Measurements from ENCODE around the gene FLT3.

DNA sequence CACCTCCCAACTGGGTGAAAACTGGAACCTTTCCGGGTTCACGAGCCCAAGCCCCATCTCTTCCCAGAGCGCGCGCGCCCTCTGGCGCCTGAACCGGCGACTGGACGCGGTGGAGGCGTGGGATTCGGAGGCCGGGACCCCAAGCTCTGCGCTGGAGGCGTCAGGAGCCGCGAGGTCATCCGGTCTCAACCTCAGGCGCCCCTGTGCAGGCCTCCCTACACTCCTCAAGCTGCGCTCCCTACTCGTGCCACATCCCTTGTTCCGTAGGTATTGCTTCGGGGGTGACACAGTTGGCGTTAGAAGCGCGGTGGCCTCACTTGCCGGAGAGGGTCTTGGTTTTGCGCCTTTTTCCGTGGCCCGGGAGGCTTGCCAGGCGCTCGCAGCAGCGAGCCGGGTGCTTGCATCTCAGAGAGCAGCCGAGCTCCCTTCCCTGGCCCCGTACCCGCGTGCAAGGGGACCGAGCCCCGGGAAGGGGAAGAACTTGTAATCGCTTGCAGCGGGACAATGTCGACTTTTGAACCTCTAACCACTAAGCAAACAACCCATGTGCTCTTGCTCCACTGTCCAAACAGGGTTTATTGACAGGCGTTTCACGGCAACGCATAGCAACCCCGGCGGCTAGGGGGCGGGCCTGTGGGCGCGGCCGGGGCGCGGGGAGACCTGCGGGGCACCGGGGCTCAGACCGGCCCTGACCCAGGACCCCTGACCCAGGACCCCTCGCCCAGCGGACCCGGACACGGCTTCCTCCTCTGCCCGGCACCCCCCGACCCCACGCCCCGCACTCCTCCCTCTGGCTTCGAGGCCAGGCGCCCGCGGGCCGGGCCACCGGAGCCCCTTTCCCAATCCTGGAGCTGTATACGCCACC lies 139.8 kb downstream of the FLT3 start:
- TF ChIP-seq, protein P1, sequence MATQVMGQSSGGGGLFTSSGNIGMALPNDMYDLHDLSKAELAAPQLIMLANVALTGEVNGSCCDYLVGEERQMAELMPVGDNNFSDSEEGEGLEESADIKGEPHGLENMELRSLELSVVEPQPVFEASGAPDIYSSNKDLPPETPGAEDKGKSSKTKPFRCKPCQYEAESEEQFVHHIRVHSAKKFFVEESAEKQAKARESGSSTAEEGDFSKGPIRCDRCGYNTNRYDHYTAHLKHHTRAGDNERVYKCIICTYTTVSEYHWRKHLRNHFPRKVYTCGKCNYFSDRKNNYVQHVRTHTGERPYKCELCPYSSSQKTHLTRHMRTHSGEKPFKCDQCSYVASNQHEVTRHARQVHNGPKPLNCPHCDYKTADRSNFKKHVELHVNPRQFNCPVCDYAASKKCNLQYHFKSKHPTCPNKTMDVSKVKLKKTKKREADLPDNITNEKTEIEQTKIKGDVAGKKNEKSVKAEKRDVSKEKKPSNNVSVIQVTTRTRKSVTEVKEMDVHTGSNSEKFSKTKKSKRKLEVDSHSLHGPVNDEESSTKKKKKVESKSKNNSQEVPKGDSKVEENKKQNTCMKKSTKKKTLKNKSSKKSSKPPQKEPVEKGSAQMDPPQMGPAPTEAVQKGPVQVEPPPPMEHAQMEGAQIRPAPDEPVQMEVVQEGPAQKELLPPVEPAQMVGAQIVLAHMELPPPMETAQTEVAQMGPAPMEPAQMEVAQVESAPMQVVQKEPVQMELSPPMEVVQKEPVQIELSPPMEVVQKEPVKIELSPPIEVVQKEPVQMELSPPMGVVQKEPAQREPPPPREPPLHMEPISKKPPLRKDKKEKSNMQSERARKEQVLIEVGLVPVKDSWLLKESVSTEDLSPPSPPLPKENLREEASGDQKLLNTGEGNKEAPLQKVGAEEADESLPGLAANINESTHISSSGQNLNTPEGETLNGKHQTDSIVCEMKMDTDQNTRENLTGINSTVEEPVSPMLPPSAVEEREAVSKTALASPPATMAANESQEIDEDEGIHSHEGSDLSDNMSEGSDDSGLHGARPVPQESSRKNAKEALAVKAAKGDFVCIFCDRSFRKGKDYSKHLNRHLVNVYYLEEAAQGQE (IDR thresholded peaks at IDR 0.05; ENCODE audit: low read depth), result no peak
- no peak for TF ChIP-seq FOXM1 (IDR thresholded peaks at IDR 0.05; ENCODE audit: borderline replicate concordance, low read depth)
- TF ChIP-seq RAD21 (IDR thresholded peaks at IDR 0.05; ENCODE audit: low read depth), result peak; percentile 42; the same call in 1 of the 2 replicates
- TF ChIP-seq, protein P2, sequence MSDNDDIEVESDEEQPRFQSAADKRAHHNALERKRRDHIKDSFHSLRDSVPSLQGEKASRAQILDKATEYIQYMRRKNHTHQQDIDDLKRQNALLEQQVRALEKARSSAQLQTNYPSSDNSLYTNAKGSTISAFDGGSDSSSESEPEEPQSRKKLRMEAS (IDR thresholded peaks at IDR 0.05), result no peak

Measured in Ishikawa (cell line).